ENCODE measurements around the gene TAF3. TPM values are rescaled to one million over a fixed set of nuclear protein-coding genes. Genes with fewer than 3 reads are reported as not detected.

Gene TAF3
- total RNA-seq, 2 donors from 2014 or later: 9.7 to 14.0 TPM

- H3K36me3 Mint-ChIP-seq (ENCODE audit: low read depth): peaks cover 79% of the 10 kb centered on the region
- peak overlapping the region; percentile 99 for H3K27ac Mint-ChIP-seq
- ATAC-seq (replicated peaks): peak; percentile 16
- H3K4me1 Mint-ChIP-seq: peaks cover 38% of the 10 kb centered on the region
- peaks cover 14% of the 10 kb centered on the region for H3K27me3 Mint-ChIP-seq
- no peaks in the 10 kb centered on the region for H3K9me3 Mint-ChIP-seq
- H3K4me3 Mint-ChIP-seq: peak overlapping the region; percentile 98
Measured at GRCh38 chr10:8055420-8056349, 237.4 kb downstream of the TAF3 start.

GRCh38 chr10:8056378-8056777 lies 238.1 kb downstream of the TAF3 start:
- Mint-ChIP-seq H3K27me3 (peaks cover 13% of the 10 kb centered on the region), H3K4me1 (peaks cover 45% of the 10 kb centered on the region), H3K36me3 (ENCODE audit: low read depth) (peaks cover 86% of the 10 kb centered on the region), H3K27ac (peak overlapping the region; percentile 99), H3K4me3 (peak overlapping the region; percentile 98), H3K9me3 (no peaks in the 10 kb centered on the region)
- ATAC-seq (replicated peaks): no peak

GRCh38 chr10:8056871-8057331 lies 238.6 kb downstream of the TAF3 start:
- Mint-ChIP-seq H3K4me3 (peak overlapping the region; percentile 98), H3K36me3 (ENCODE audit: low read depth) (peaks cover 91% of the 10 kb centered on the region), H3K27ac (peak overlapping the region; percentile 99), H3K27me3 (peaks cover 13% of the 10 kb centered on the region), H3K9me3 (no peaks in the 10 kb centered on the region), H3K4me1 (peaks cover 48% of the 10 kb centered on the region)
- ATAC-seq (replicated peaks): peak; percentile 13

- ATAC-seq (replicated peaks): no peak
- Mint-ChIP-seq H3K27me3 (peaks cover 5% of the 10 kb centered on the region), H3K9me3 (no peaks in the 10 kb centered on the region), H3K27ac (peak overlapping the region; percentile 99), H3K4me3 (peak overlapping the region; percentile 98), H3K4me1 (peaks cover 47% of the 10 kb centered on the region), H3K36me3 (ENCODE audit: low read depth) (peaks cover 92% of the 10 kb centered on the region)
Measured at GRCh38 chr10:8057636-8058273, 239.4 kb downstream of the TAF3 start.

- Mint-ChIP-seq H3K27me3 (no peaks in the 10 kb centered on the region), H3K27ac (peak overlapping the region; percentile 99), H3K36me3 (ENCODE audit: low read depth) (peaks cover 94% of the 10 kb centered on the region), H3K4me1 (peaks cover 47% of the 10 kb centered on the region), H3K4me3 (peak overlapping the region; percentile 98), H3K9me3 (no peaks in the 10 kb centered on the region)
- no peak for ATAC-seq (replicated peaks)
Measured at GRCh38 chr10:8058274-8059111, 240.2 kb downstream of the TAF3 start.

- ATAC-seq (replicated peaks): no peak
- Mint-ChIP-seq H3K27me3 (no peaks in the 10 kb centered on the region), H3K9me3 (no peaks in the 10 kb centered on the region), H3K4me3 (peak overlapping the region; percentile 98), H3K36me3 (ENCODE audit: low read depth) (peaks cover 95% of the 10 kb centered on the region), H3K4me1 (peaks cover 52% of the 10 kb centered on the region), H3K27ac (peak overlapping the region; percentile 96)
Measured at GRCh38 chr10:8059191-8059936, 241.1 kb downstream of the TAF3 start.

GRCh38 chr10:8060010-8060703 lies 241.9 kb downstream of the TAF3 start:
- Mint-ChIP-seq H3K9me3 (no peaks in the 10 kb centered on the region), H3K27me3 (no peaks in the 10 kb centered on the region), H3K4me1 (peaks cover 55% of the 10 kb centered on the region), H3K4me3 (peak overlapping the region; percentile 98), H3K36me3 (ENCODE audit: low read depth) (peaks cover 95% of the 10 kb centered on the region), H3K27ac (peak overlapping the region; percentile 96)
- peak; percentile 62 for ATAC-seq (replicated peaks)

- Mint-ChIP-seq H3K36me3 (ENCODE audit: low read depth) (peaks cover 96% of the 10 kb centered on the region), H3K4me3 (peak overlapping the region; percentile 98), H3K27me3 (no peaks in the 10 kb centered on the region), H3K27ac (peak overlapping the region; percentile 96), H3K9me3 (no peaks in the 10 kb centered on the region), H3K4me1 (peaks cover 58% of the 10 kb centered on the region)
- no peak for ATAC-seq (replicated peaks)
Measured at GRCh38 chr10:8060704-8061121, 242.4 kb downstream of the TAF3 start.

GRCh38 chr10:8061274-8062211 lies 243.2 kb downstream of the TAF3 start:
- peak overlapping the region; percentile 98 for H3K4me3 Mint-ChIP-seq
- peaks cover 67% of the 10 kb centered on the region for H3K4me1 Mint-ChIP-seq
- H3K27ac Mint-ChIP-seq: peak overlapping the region; percentile 96
- peak; percentile 57 for ATAC-seq (replicated peaks)
- H3K27me3 Mint-ChIP-seq: no peaks in the 10 kb centered on the region
- no peaks in the 10 kb centered on the region for H3K9me3 Mint-ChIP-seq
- H3K36me3 Mint-ChIP-seq (ENCODE audit: low read depth): peaks cover 100% of the 10 kb centered on the region

GRCh38 chr10:8063128-8063908 lies 245.0 kb downstream of the TAF3 start:
- H3K27ac Mint-ChIP-seq: peak overlapping the region; percentile 25
- H3K4me1 Mint-ChIP-seq: peaks cover 67% of the 10 kb centered on the region
- ATAC-seq (replicated peaks): no peak
- H3K4me3 Mint-ChIP-seq: peak overlapping the region; percentile 98
- H3K36me3 Mint-ChIP-seq (ENCODE audit: low read depth): peaks cover 100% of the 10 kb centered on the region
- H3K27me3 Mint-ChIP-seq: no peaks in the 10 kb centered on the region
- H3K9me3 Mint-ChIP-seq: no peaks in the 10 kb centered on the region

GRCh38 chr10:8063935-8064334 lies 245.6 kb downstream of the TAF3 start:
- H3K27me3 Mint-ChIP-seq: no peaks in the 10 kb centered on the region
- peak overlapping the region; percentile 76 for H3K27ac Mint-ChIP-seq
- ATAC-seq (replicated peaks): no peak
- H3K9me3 Mint-ChIP-seq: no peaks in the 10 kb centered on the region
- peaks cover 100% of the 10 kb centered on the region for H3K36me3 Mint-ChIP-seq (ENCODE audit: low read depth)
- H3K4me1 Mint-ChIP-seq: peaks cover 67% of the 10 kb centered on the region
- peak overlapping the region; percentile 98 for H3K4me3 Mint-ChIP-seq

- Mint-ChIP-seq H3K9me3 (no peaks in the 10 kb centered on the region), H3K4me1 (peaks cover 67% of the 10 kb centered on the region), H3K36me3 (ENCODE audit: low read depth) (peaks cover 100% of the 10 kb centered on the region), H3K27me3 (no peaks in the 10 kb centered on the region), H3K4me3 (peak overlapping the region; percentile 98), H3K27ac (peak overlapping the region; percentile 76)
- no peak for ATAC-seq (replicated peaks)
Measured at GRCh38 chr10:8064436-8064835, 246.1 kb downstream of the TAF3 start.
